Right renal cortex interstitium (tissue), 3 donors: ENCODE measurements around the gene TCFL5. TPM values are rescaled to one million over a fixed set of nuclear protein-coding genes. Genes with fewer than 3 reads are reported as not detected.

Experiments used
- DNase-seq, 3 donors: peaks; one replicate each; pipeline ENCODE4 v3.0.0-alpha.2; 2013; ENCODE audit warnings: low read depth in 3 of 3, low spot score in 2 of 3
- polyA plus RNA-seq, 3 donors: library from polyadenylated mRNA; unstranded; fragments of 120-200 nt; gene quantifications; one replicate each; pipeline ENCODE4 v1.2.1, GENCODE V29; 2013; ENCODE audit not compliant: insufficient read length in 3 of 3

The TCFL5 gene
- polyA plus RNA-seq, 3 donors, result 12.5 to 13.0 (median 12.5) TPM

GRCh38 chr20:62815066-62815991 lies 46.3 kb downstream of the TCFL5 start:
- DNase-seq, result no peak

GRCh38 chr20:62814709-62815065 lies 46.9 kb downstream of the TCFL5 start:
- DNase-seq, result no peak

- DNase-seq, result no peak
Measured at GRCh38 chr20:62814060-62814708, 47.4 kb downstream of the TCFL5 start.

DNA sequence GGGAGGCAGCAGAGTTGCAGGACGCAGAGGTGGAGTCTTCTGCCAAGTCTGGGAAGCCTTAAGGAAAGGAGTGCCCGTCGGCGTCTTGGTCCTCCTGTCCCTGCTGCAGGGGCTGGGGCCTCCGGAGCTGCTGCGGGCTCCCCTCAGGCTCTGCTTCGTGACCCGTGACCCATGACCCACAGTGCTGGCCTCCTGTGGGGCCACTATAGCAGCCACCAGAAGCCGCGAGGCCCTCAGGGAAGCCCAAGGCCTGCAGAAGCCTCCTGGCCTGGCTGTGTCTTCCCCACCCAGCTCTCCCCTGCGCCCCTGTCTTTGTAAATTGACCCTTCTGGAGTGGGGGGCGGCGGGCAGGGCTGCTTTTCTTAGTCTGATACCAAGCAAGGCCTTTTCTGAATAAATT lies 48.0 kb downstream of the TCFL5 start:
- no peak for DNase-seq

- no peak for DNase-seq
Measured at GRCh38 chr20:62812907-62813200, 48.8 kb downstream of the TCFL5 start.

GRCh38 chr20:62812181-62812906 lies 49.3 kb downstream of the TCFL5 start:
- DNase-seq, result no peak

DNA sequence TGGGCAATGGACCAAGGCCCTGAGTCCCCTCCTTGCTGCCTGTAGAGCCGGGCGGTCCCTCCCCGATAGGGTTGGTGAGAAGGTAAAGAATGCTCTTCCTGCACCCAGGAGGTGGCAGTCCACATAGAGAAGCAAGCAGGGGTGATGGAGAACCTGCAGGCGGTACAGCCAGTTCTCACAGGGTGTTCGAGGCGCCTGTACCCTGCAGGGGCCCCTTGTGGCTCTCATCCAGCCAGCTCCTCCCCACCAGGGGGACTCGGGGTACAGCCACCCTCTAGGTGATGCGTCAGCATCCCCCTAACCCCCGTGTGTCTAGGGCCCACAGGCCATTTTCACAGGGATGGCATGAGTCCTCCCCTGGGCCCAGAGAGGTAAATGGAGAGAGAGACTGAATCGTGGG lies 49.9 kb downstream of the TCFL5 start:
- no peak for DNase-seq

DNA sequence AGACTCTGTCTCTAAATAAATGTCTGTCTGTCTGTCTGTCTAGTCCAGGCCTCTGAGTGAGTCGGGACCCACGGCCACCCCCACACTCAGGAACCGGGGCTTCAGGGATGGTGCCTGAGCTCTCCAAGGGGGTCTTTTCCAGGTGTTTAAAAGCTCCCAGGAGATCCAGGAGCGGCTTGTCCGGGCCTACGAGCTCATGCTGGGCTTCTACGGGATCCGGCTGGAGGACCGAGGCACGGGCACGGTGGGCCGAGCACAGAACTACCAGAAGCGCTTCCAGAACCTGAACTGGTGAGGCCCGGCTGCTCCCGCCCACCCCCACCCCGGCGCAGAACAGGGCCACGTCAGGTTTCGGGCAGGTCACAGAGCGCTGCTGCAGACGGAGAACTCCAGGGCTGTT lies 50.3 kb downstream of the TCFL5 start:
- no peak for DNase-seq

GRCh38 chr20:62809530-62810428 lies 51.8 kb downstream of the TCFL5 start:
- DNase-seq, result no peak

DNA sequence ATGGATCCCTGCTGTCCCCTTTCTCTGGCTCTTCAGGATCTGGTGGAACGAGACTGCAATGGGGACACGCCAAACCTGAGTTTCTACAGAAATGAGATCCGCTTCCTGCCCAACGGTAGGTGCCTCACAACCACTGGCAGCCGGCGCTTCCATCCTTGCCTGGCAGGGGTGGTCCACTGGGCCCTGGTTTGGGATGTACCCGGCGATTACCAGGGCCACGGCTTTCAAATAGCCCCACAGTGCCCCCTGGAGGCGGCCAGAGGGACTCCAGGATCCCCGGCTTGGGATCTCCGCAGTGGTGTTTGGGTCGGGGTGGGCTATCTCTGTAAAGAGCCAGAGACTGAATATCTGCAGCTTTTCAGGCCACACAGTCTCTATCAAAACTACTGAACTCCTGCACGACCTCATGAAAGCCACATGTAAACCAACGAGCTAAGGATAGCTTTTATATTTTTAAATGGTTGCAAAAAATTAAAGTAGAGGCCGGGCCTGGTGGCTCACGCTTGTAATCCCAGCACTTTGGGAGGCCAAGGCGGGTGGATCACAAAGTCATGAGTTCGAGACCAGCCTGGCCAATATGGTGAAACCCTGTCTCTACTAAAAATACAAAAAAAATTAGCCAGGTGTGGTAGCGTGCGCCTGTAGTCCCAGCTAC lies 53.3 kb downstream of the TCFL5 start:
- DNase-seq, result no peak

GRCh38 chr20:62807444-62808210 lies 54.0 kb downstream of the TCFL5 start:
- DNase-seq, result no peak

DNA sequence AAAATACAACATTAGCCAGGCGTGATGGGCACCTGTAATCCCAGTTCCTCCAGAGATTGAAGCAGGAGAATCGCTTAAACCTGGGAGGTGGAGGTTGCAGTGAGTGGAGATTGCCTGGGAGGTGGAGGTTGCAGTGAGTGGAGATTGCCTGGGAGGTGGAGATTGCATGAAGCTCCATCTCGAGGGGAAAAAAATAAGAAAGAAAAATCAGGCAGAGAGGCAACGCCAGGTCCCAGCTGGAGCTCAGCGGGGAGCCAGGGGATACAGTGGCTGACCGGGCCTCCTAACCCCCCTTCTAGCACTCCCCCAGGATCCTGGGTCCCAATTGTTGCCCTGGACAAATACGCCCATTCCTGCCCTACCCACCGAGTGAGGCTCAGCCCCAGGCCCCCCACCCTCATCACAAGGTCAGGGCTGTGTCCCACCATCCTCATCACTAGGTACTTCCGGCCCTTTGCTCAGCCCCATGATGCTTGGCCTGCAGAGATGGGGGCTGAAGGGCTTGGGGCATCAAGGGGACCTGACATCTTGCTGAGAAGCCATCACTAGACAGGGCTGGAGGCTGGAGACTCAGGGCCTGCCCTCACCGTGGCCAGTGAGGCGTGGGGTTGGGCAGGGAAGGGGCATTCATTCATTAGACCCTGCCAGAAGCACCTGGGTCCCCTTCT lies 55.1 kb downstream of the TCFL5 start:
- DNase-seq, result no peak

- no peak for DNase-seq
Measured at GRCh38 chr20:62805711-62806382, 55.8 kb downstream of the TCFL5 start.

- no peak for DNase-seq
Measured at GRCh38 chr20:62805155-62805710, 56.4 kb downstream of the TCFL5 start.

DNA sequence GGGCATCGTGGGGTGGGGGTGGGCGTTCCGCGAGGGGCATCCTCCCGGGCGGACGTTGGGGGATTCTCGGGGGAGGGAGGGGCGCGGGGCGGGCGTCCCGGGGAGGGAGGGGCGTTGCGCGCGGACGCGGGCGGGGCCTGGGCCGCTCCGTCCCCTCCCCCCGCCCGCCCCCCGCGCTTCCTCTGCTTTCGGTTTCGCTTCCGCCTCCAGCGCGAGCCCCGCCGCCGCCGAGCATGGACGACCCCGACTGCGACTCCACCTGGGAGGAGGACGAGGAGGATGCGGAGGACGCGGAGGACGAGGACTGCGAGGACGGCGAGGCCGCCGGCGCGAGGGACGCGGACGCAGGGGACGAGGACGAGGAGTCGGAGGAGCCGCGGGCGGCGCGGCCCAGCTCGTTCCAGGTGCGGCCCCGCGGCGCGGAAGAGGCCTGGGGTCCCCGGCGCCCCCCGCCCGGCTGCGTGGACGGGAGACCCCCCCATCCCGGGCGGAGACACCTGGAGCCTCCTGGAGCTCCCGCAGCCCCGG lies 56.9 kb downstream of the TCFL5 start, which contains the start of gene OGFR:
Gene OGFR (plus strand): TSS at position 209 of the 528 bp plus-strand sequence. CDS start 25 bp downstream, at position 234.
- no peak for DNase-seq

- no peak for DNase-seq
Measured at GRCh38 chr20:62804021-62804626, 57.5 kb downstream of the TCFL5 start.

- no peak for DNase-seq
Measured at GRCh38 chr20:62802026-62802712, 59.5 kb downstream of the TCFL5 start.
